GM18499 (cell line): Measurements from ENCODE around the gene SETD4.
A peak's percentile ranks its signal among the peaks of the same experiment; 100 is the strongest.

Experiments
- ATAC-seq: cut with Tn5 transposase; IDR thresholded peaks from one replicate; pipeline ENCODE4 v1.9.1; 2021; ENCODE audit warnings: moderate number of reproducible peaks; ENCODE audit not compliant: insufficient read depth, unreplicated experiment

Gene SETD4

DNA sequence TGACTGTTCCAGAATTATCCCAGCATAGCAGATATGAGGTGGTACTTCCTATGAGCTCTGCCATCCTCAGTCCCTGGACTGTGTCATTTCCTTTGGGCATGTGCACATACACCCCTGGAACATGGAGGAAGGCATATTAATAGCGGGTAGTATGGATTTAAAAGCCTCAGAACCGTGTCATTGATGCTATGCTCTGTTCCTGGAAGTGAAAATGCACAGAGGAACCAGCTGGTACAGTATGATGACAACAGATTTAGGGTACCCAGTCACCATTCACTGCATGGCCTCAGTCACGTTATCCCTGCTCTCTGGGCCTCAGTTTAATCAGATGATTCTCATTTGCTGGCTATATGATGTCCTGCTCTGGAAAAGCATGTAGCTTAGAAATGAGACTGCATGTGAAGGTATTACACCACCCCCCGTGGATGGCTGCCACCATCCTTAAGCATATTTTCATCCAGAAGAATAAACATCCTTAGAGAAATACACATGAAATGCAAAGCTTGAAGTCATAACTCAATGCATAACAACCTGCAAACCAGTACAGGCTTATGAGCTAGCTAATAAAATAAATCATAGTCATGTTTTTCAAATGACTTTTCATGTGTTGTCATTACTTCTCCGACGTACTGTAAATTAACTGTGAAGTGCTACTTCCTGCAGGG lies 37.8 kb downstream of the SETD4 start:
- ATAC-seq, result no peak

DNA sequence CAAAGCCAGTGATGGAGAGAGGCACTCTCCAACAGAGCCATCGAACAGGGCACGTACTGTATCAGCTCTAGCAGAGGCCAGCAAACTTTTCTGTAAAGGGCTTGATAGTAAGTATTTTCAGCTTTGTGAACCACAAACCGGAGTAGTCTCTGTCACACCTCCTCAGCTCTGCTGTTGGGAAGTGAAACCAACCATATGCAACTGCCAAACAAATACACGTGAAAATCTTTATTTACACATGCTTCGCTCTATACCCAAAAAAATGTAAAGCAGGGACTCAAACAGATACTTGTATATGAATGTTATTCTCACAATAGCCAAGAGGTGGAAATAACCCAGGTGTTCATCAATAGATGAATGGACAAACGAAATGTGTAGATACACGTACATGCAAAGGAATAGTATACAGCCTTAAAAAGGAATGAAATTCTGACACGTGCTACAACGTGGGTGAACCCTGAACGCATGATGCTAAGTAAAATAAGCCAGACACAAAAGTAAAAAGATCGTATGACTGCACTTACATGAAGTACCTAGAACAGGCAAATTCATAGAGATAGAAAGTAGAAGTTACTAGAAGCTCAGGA lies 39.0 kb downstream of the SETD4 start:
- ATAC-seq, result peak; percentile 91

DNA sequence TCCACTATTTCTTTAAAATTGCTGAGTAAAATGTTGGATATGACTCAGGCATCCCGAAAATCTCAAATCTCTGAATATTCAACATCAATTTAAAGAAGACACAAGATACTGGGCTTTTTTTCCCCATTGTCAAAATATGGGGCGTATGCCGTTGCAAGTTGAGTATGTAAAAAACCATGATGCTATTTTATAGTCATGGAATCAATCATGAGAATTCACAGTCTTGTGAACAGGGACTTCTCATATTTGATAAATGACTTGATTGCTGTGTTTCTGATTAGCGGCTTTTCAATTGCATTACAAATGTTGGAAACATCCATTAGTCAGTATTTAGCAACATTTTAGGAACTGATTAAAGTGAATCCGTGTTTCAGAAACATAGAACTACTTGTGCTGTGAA lies 45.3 kb downstream of the SETD4 start:
- ATAC-seq, result no peak

DNA sequence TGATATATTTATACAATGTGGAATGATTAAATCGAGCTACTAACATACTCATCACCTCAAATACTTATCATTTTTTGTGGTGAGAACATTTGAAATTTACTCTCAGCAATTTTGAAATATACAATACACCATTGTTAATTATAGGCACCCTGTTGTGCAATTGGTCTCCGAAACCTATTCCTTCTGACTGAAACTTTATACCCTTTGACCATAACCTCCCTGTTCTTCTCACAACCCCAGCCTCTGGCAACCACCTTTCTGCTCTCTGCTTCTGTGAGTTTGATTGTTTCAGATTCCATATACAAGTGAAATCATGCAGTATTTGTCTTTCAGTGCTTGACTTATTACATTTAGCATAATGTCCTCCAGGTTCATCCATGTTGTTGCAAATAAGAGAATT lies 49.5 kb downstream of the SETD4 start:
- no peak for ATAC-seq

DNA sequence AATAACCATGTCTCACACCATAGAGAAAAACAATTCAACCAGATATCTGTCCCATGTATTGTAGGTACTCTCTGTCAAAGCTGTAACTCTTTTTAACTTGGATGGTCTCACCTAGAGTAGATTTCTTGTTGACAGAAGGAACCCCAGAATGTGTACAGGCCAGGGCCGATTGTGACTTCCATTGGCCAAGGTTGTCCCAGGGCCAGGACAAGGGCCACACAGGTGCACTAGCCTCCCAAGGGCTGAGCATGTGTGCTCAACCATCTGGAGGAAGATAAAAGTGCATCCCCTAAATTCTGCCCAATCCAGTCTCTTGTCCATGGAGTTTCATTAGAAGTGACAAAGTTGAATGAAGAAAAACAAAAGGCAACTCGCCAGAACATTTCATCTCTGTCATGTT lies 51.8 kb downstream of the SETD4 start:
- no peak for ATAC-seq

DNA sequence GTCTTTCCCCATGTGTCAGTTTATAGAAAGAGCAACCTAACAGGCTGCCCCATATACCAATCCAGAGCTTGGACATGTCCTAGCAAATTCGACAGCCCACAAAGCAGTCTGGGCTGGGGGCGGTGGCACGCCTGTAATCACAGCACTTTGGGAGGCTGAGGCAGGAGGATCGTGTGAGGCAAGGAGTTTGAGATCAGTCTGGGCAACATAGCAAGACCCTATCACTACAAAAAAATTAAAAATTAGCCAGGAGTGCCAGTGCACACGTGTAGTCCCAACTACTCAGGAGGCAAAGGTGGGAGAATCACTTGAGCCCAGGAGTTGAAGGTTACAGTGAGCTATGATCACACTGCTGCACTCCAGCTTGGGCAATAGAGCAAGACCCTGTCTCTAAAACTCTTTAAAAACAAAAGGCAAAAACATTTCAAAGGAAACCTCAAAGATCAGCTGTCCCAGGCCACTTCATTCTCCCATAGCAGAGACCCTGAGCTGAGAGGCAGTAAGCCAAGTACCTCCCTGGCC lies 54.4 kb downstream of the SETD4 start:
- no peak for ATAC-seq

DNA sequence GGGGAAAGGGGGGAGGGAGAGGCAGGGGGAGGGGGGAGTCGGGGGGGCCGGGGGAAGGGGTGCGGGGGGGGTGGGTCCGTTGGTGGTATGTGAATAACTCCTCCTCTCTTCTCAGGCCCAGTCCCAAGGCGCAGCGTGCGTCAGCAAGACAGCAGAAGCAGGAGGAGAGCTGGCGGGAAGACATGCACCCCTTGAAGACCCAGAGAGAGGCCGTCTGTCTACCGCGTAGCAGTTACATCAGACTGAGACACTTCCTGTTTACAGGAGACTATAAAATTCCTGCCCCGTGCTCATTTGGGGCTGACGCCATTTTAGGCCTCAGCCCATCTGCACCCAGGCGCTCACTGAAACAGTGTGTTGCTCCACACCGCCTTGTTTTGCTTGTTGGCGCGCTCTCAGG lies 55.3 kb downstream of the SETD4 start:
- no peak for ATAC-seq

DNA sequence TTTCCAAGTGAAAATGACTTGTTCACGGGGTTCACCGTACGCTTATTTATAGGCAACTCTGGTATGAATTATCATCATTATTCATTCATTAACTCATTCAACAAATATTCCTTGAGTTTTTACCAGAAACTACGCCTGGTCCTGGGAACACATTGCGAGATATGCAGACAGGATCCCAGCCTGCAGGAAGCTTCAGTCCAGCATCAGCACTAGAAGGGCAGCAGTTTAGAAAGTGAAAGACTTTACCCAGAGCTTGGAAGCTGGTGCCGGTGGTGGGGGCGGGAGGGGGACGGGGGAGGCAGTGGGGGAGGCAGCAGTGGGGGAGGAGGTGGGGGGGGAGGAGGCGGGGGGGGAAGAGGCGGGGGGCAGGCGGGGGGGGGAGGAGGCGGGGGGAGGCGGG lies 55.9 kb downstream of the SETD4 start:
- ATAC-seq, result no peak

DNA sequence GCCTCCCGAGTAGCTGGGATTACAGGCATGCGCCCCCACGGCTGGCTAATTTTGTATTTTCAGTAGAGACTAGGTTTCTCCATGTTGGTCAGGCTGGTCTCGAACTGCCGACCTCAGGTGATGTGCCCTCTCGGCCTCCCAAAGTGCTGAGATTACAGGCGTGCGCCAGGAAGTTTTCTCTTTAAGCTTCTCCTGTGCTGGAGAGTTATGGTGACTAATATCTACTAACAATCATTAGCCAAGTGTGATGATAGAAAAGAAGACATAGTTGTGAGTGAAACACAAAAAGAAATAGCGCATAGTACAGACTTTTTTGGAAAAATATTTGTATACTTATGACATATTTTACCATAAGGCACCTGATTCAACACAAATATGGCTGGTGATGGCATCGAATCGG lies 56.5 kb downstream of the SETD4 start:
- no peak for ATAC-seq

DNA sequence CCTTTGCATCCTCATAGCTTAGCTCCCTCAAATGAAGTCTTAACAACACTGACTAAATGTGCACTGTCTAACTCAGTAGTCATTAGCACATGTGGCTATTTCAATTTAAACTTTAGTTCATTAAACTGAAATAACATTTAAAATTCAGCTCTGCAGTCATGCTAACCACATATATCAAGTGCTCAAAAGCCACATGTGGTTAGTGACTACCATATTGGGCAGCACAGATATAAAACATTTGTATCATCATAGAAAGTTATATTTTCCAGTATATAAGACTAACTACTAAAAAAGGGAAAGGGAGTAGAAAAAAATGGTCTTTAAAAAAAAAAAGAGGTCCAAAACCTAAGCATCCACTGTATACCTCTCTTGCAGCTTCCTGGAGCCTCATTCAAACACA lies 64.1 kb downstream of the SETD4 start:
- ATAC-seq, result no peak

DNA sequence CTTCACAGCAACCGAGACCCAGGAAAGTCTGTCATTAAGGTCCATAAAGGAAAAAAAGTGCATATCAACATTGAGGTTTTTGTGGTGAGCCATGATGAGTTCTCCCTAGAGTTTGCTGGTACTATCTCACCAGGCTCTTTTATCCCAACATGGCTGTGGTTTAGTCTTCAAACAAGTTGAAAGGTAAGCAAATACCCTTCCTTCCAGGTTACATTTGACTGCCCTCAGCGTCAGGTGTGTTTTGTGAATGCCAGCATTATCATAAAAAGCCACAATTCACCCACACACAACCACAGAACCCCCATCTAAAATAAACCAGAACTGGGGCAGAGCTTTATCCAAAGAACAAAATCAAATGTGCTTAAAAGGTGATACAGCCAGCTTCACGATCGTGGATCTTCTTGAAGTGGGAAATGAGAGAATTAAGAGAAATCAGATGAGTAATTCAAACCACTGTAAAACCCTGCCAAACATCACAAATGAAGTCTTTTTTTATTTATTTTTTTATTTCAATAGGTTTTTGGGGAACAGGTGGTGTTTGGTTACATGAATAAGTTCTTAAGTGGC lies 64.7 kb downstream of the SETD4 start:
- no peak for ATAC-seq

DNA sequence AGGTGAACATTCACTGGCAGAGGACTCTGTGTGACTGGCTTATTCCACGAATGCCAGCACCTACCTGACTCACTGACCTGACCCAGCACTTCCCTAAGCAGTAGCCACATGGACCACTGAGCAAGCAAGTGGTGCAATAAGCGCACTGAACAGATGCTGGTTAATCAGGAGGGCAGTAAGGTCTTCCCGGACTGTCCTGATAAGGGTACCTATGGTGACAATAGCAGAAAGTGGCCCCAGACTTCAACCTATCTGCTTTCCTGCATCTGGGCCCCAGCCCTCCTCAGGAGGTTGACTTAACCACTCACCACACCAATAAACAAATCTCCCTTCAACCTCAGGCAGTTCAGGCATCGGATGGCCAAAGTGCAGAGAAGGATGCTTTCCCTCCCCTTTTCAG lies 65.7 kb downstream of the SETD4 start:
- no peak for ATAC-seq

DNA sequence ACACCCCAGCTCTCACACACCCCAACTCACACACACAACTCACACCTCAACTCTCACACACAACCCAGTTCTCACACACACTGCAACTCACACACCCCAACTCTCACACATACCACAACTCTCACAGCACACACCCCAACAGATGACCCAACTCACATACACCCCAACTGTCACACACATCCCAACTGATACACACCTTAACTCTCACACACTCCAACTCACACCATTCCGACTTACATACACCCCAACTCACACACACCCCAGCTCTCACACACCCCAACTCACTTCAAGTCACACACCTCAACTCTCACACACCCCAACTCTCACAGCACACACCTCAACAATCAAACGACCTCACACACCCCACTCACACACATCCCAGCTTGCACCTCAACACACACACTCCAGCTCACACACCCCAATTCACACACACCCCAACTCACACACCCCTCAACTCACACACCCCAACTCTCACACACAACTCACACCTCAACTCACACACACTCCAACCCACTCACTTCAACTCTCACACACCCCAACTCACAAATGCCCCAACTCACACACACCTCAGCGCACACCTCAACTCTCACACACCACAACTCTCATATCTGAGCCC lies 66.3 kb downstream of the SETD4 start:
- ATAC-seq, result no peak

DNA sequence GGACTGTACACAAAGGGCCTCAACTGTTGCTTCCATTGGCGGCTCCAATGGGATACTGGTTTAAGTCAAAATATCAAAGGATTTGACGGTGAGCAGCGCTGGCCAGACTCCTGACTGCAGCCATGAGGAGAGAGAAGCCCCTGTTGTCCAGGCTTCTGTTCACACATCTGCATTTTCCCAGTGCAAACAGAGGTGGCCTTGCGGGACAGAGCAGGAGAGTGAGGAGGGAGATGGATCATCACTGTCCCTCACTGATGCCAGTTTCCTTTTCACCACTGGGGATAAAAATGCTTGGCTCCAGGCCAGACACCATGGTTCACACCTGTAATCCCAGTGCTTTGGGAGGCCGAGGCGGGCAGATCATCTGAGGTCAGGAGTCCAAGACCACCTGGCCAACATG lies 69.2 kb downstream of the SETD4 start:
- ATAC-seq, result no peak

DNA sequence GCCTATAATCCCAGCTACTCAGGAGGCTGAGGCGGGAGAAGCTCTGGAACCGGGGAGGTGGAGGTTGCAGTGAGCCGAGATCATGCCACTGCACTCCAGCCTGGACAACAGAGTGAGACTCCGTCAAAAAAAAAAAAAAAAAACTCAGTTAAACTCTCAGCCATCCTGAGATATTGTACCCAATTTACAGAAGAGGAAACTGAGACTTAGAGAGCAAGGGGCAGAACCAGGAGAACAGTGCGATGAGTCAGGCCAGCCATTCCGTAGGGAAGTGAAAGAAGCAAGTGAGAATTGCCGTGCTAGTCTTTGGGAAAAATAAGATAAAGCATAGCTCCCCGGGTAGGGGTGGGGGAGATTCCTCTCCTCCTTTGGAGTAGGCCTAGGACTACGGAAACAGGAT lies 69.7 kb downstream of the SETD4 start:
- no peak for ATAC-seq

DNA sequence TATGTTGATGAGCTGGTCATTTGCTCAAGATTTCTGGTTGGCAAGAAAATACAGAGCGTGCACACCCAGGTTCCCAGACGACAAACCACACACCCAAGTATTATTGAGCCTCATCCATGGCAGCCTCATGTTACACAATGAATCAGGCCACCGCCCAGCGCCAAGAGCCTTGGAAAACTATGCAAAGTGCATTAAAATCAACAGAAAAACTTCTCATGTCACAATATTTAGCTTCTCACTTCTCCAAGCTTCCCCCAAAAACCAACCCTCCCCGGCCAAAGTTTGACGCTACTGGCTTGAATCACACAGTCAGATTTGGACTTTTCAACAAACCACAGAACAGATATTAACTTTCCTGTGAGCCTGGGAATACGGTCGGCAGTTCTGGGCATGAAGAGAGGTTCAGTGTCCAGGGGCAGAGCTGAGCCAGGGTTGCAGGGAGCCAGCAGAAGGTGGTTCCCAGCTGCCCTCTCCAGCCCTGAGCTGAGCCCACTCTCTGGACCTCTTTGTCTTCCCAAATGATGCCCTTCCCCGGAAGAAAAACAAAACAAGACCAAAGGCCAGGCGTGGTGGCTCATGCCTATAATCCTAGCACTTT lies 71.1 kb downstream of the SETD4 start:
- ATAC-seq, result no peak

DNA sequence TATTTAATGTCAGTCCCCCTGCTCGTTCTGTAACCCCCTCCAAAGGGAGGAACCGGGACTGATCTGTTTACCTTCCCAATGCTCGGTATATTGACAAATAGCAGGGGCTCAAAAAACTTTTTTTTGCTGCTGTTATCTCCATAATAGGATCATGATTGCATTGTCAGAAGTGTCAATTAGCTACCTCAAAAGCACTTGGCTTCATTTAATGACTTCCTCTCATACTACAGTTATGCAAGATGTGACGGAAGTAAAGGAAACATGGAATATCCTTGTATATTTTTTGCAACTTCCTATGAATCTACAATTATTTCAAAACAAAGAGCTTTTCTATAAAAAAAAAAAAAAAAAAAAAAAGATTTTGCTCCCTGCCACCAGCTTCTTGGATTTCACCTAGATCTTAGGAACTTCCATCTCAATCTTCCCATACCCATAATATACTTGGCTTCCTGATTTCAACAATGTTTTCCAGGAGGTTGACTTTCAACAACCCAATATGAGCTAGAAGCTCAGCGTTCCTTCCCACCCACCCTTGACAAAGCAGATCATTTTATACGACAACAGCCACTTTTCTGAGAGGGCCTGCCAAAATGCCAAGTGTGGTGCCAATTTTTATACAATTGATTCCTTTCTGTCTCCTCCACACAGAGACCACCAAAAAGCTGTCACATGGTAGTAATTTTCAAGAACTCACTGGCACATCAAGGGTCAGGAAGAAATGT lies 71.7 kb downstream of the SETD4 start:
- ATAC-seq, result no peak

DNA sequence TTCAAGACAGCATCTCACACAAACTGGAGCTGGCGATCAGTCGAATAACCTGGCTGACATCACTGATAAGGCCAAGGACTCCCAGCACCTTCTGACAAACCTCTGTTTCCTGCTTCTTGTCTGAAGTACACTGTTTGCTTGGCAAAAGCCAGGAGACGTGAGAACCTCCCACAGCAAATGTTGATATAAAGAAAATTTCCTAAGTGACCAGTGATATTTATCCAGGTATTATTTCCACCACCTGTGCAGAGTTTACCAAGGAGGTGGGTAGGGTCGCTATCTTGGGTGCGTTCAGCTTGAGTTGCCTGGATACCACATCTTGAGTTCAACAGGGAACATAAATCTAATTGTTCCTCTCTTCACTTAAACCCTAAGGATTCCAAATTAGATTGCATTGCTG lies 72.9 kb downstream of the SETD4 start:
- no peak for ATAC-seq

DNA sequence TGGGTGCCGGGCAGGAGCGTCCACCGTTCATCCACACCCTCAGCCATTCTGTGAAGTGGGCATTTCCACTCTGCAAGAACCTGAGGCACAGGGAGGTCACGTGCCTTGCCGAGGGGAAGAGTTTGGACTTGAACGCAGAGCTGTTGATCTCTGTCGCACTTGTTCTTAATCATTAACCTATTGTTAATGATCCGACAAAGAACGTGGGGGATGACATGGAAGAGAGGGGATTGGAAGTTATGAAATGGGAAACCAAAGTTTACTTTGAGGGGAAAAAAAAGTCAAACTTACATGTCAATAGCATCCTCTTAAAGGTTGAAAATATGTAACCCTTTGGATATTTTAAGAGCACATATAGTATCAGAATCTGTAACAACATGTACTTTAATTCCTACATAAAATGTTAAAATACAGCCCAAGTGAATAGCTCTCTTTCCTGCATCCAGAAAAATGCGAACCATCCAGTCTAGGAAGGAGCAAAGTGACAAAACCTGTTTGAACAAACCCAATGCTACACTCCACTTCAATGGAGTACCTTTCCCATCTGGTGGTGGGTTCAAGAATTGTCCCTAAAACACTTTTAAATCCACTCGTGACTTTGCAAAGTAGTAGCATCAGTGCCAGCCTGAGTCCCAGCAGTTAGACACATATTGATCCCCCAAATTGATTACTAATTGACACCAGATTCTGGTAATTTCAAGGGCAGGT lies 75.5 kb downstream of the SETD4 start:
- ATAC-seq, result no peak
